H9 (cell line): ENCODE data around the gene HDGFL1. TPM values are rescaled to one million over a fixed set of nuclear protein-coding genes. Genes with fewer than 3 reads are reported as not detected.

Experiments used
- DNase-seq: peaks from one replicate; pipeline ENCODE4 v3.0.0-alpha.2; 2017
- H2AFZ ChIP-seq: one replicate; pipeline ENCODE4 v1.6.1; 2013; ENCODE audit warnings: mild to moderate bottlenecking, low read length, control low read depth, moderate library complexity
- H2AK5ac ChIP-seq: 2 replicates; pipeline ENCODE4 v1.6.1; 2013; ENCODE audit warnings: low read length, control low read depth, mixed read lengths; ENCODE audit not compliant: insufficient read length
- H2BK120ac ChIP-seq: one replicate; pipeline ENCODE4 v1.6.1; 2013; ENCODE audit warnings: low read depth, mild to moderate bottlenecking, low read length, control low read depth, inconsistent platforms; ENCODE audit not compliant: poor library complexity, severe bottlenecking
- H2BK12ac ChIP-seq: 2 replicates; pipeline ENCODE4 v1.6.1; 2013; ENCODE audit warnings: low read length, control low read depth, mixed read lengths, low read depth; ENCODE audit not compliant: insufficient read length
- H2BK15ac ChIP-seq: 2 replicates; pipeline ENCODE4 v1.6.1; 2013; ENCODE audit warnings: low read depth, low read length, control low read depth
- H2BK20ac ChIP-seq: one replicate; pipeline ENCODE4 v1.6.1; 2013; ENCODE audit warnings: low read depth, mild to moderate bottlenecking, low read length, control low read depth, inconsistent platforms; ENCODE audit not compliant: poor library complexity, severe bottlenecking
- H2BK5ac ChIP-seq: 2 replicates; pipeline ENCODE4 v1.6.1; 2013; ENCODE audit warnings: low read length, control low read depth, mixed read lengths; ENCODE audit not compliant: insufficient read length
- H3K14ac ChIP-seq: 2 replicates; pipeline ENCODE4 v1.6.1; 2013; ENCODE audit warnings: low read length, control low read depth; ENCODE audit not compliant: insufficient read depth
- H3K18ac ChIP-seq: 2 replicates; pipeline ENCODE4 v1.6.1; 2013; ENCODE audit warnings: low read depth, mild to moderate bottlenecking, mixed read lengths, low read length, control low read depth; ENCODE audit not compliant: insufficient read length
- H3K23ac ChIP-seq: 2 replicates; pipeline ENCODE4 v1.6.1; 2013; ENCODE audit warnings: low read length, control low read depth, mixed read lengths, low read depth; ENCODE audit not compliant: insufficient read length
- H3K23me2 ChIP-seq: 2 replicates; pipeline ENCODE4 v1.6.1; 2013; ENCODE audit warnings: low read depth, mild to moderate bottlenecking, mixed read lengths, low read length, control low read depth; ENCODE audit not compliant: insufficient read length, poor library complexity, severe bottlenecking
- H3K27ac ChIP-seq: 2 replicates; pipeline ENCODE4 v1.5.1; 2013; ENCODE audit warnings: low read length, control low read depth, mixed read lengths, low read depth; ENCODE audit not compliant: insufficient read length
- H3K27me3 ChIP-seq: 2 replicates; pipeline ENCODE4 v1.6.1; 2013; ENCODE audit warnings: low read length, control low read depth, inconsistent platforms; ENCODE audit not compliant: insufficient read depth
- H3K4ac ChIP-seq: 2 replicates; pipeline ENCODE4 v1.6.1; 2013; ENCODE audit warnings: low read depth, mild to moderate bottlenecking, control low read depth, inconsistent platforms, low read length, moderate library complexity
- H3K4me1 ChIP-seq: 2 replicates; pipeline ENCODE4 v1.6.1; 2013; ENCODE audit warnings: low read length, control low read depth, inconsistent platforms; ENCODE audit not compliant: insufficient read depth
- H3K4me2 ChIP-seq: 2 replicates; pipeline ENCODE4 v1.6.1; 2013; ENCODE audit warnings: low read length, control low read depth, mixed read lengths; ENCODE audit not compliant: insufficient read length, insufficient read depth
- H3K56ac ChIP-seq: 2 replicates; pipeline ENCODE4 v1.6.1; 2013; ENCODE audit warnings: low read depth, mild to moderate bottlenecking, mixed read lengths, low read length, control low read depth; ENCODE audit not compliant: insufficient read length
- H3K79me1 ChIP-seq: 2 replicates; pipeline ENCODE4 v1.6.1; 2013; ENCODE audit warnings: low read depth, mild to moderate bottlenecking, moderate library complexity, low read length, control low read depth, inconsistent platforms; ENCODE audit not compliant: insufficient read depth, poor library complexity, severe bottlenecking
- H3K79me2 ChIP-seq: 2 replicates; pipeline ENCODE4 v1.6.1; 2013; ENCODE audit warnings: low read length, control low read depth, inconsistent platforms; ENCODE audit not compliant: insufficient read depth
- H3K9ac ChIP-seq: 2 replicates; pipeline ENCODE4 v1.6.1; 2013; ENCODE audit warnings: low read length, control low read depth, mixed read lengths; ENCODE audit not compliant: insufficient read length; ENCODE audit errors: extremely low read depth
- H3K9me3 ChIP-seq: one replicate; pipeline ENCODE4 v1.6.1; 2013; ENCODE audit warnings: low read depth, low read length, inconsistent platforms; ENCODE audit not compliant: control insufficient read depth
- H3T11ph ChIP-seq: one replicate; pipeline ENCODE4 v1.6.1; 2013; ENCODE audit warnings: mild to moderate bottlenecking, low read length, control low read depth, inconsistent platforms
- H4K20me1 ChIP-seq: one replicate; pipeline ENCODE4 v1.6.1; 2013; ENCODE audit not compliant: control insufficient read depth, insufficient read length, insufficient read depth
- H4K5ac ChIP-seq: 2 replicates; pipeline ENCODE4 v1.6.1; 2013; ENCODE audit warnings: low read depth, mild to moderate bottlenecking, mixed read lengths, low read length, control low read depth; ENCODE audit not compliant: insufficient read length
- H4K8ac ChIP-seq: replicated peaks from 2 replicates; pipeline ENCODE4 v1.6.1; 2013; ENCODE audit warnings: low read length, control low read depth, mixed read lengths, low read depth; ENCODE audit not compliant: insufficient read length
- H4K91ac ChIP-seq: 2 replicates; pipeline ENCODE4 v1.6.1; 2013; ENCODE audit warnings: low read depth, mild to moderate bottlenecking, moderate library complexity, mixed read lengths, low read length, control low read depth; ENCODE audit not compliant: insufficient read length
- H3K27ac Mint-ChIP-seq, 3 experiments: 2 replicates in 2 of 3; 3 replicates in 1 of 3; pipeline ENCODE4 v1.8.0; 2020 to 2021; ENCODE audit warnings: mixed read lengths in 3 of 3, mild to moderate bottlenecking in 1 of 3, moderate library complexity in 1 of 3
- H3K27me3 Mint-ChIP-seq: 2 replicates; pipeline ENCODE4 v1.8.0; 2021; ENCODE audit warnings: low read depth, mild to moderate bottlenecking, moderate library complexity, mixed read lengths
- H3K36me3 Mint-ChIP-seq, 3 experiments: 2 replicates in 2 of 3; 3 replicates in 1 of 3; pipeline ENCODE4 v1.8.0; 2020 to 2021; ENCODE audit warnings: low read depth in 3 of 3, mixed read lengths in 3 of 3; ENCODE audit not compliant: insufficient read depth in 1 of 3
- H3K4me1 Mint-ChIP-seq, 2 experiments: 2 replicates each; pipeline ENCODE4 v1.8.0; 2020; ENCODE audit warnings: mixed read lengths in 2 of 2
- H3K4me3 Mint-ChIP-seq, 2 experiments: 2 replicates in 1 of 2; 3 replicates in 1 of 2; pipeline ENCODE4 v1.8.0; 2020 to 2021; ENCODE audit warnings: mild to moderate bottlenecking in 2 of 2, mixed read lengths in 2 of 2, moderate library complexity in 1 of 2
- H3K9me3 Mint-ChIP-seq, 2 experiments: 2 replicates in 1 of 2; 3 replicates in 1 of 2; pipeline ENCODE4 v1.8.0; 2020; ENCODE audit warnings: mild to moderate bottlenecking in 2 of 2, mixed read lengths in 2 of 2, moderate library complexity in 1 of 2
- WGBS: extraction: QIAGEN DNeasy Blood & Tissue Kit; methylation state at CpG from one replicate; pipeline ENCODE4 v1.1.7; 2013; ENCODE audit warnings: missing lambda C conversion rate, low lambda C conversion rate, mixed read lengths; ENCODE audit not compliant: insufficient read length; ENCODE audit errors: extremely low coverage; 5-methylcytosine and 5-hydroxymethylcytosine counted together
- total RNA-seq: library from RNA; stranded (reverse); gene quantifications from 2 replicates; pipeline ENCODE4 v1.2.1, GENCODE V29; 2021
- TF ChIP-seq, protein P1 (sequence below): fragments of 200-600 bp; sonication (generic); conservative IDR thresholded peaks from 3 replicates; pipeline ENCODE4 v1.8.0; 2021; ENCODE audit warnings: antibody characterized with exemption, mild to moderate bottlenecking

The HDGFL1 gene
- total RNA-seq, 1 experiment from 2014 or later, result not detected

DNA sequence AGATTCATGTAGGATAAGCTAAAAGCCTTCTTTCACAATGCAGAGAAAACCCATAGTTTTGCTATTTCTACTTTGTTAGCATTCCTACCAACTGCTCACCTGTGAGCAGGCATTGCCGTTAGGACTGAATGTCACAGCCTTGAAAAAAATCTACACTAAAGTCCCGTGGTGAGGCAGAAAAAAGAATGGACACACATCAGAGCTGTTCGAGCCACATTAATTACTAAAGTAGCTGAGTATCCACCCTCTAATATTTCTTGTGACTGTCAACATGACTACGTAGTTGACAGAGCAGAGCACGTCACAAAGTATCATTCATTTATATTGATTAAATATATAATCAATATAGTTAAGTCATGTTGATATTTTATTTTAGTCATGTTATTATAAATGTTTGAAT, 10.1 kb downstream of the HDGFL1 start:
- no peak overlapping the region for H3K27ac ChIP-seq
- no CpG with 5 or more reads among the region's 5 CpGs for WGBS
- TF ChIP-seq, protein P1, sequence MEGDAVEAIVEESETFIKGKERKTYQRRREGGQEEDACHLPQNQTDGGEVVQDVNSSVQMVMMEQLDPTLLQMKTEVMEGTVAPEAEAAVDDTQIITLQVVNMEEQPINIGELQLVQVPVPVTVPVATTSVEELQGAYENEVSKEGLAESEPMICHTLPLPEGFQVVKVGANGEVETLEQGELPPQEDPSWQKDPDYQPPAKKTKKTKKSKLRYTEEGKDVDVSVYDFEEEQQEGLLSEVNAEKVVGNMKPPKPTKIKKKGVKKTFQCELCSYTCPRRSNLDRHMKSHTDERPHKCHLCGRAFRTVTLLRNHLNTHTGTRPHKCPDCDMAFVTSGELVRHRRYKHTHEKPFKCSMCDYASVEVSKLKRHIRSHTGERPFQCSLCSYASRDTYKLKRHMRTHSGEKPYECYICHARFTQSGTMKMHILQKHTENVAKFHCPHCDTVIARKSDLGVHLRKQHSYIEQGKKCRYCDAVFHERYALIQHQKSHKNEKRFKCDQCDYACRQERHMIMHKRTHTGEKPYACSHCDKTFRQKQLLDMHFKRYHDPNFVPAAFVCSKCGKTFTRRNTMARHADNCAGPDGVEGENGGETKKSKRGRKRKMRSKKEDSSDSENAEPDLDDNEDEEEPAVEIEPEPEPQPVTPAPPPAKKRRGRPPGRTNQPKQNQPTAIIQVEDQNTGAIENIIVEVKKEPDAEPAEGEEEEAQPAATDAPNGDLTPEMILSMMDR, result no peak

More for the DNA sequence above, 10.1 kb downstream of the HDGFL1 start:
- no peaks in the 10 kb centered on the region for H3K23me2 ChIP-seq
- no peaks in the 10 kb centered on the region for H3K9me3 Mint-ChIP-seq
- no peak overlapping the region for H4K5ac ChIP-seq
- no peaks in the 10 kb centered on the region for H3K79me1 ChIP-seq
- no peak overlapping the region for H2BK5ac ChIP-seq
- no peaks in the 10 kb centered on the region for H4K20me1 ChIP-seq
- no peaks in the 10 kb centered on the region for H3K36me3 Mint-ChIP-seq
- H4K91ac ChIP-seq, result no peak overlapping the region
- no peak overlapping the region for H3K27ac Mint-ChIP-seq
- no peaks in the 10 kb centered on the region for H3K27me3 ChIP-seq
- H3K79me2 ChIP-seq, result no peaks in the 10 kb centered on the region
- H3T11ph ChIP-seq, result no peak overlapping the region
- H3K4me1 ChIP-seq, result no peaks in the 10 kb centered on the region; the same call in 1 of the 2 replicates
- no peak overlapping the region for H3K18ac ChIP-seq
- H3K23ac ChIP-seq, result no peak overlapping the region
- no peak overlapping the region for H2AK5ac ChIP-seq
- no peak overlapping the region for H4K8ac ChIP-seq
- no peak overlapping the region for H2BK12ac ChIP-seq
- H3K4me3 Mint-ChIP-seq, result no peak overlapping the region
- no peak overlapping the region for H3K4me2 ChIP-seq
- no peak overlapping the region for H3K56ac ChIP-seq
- peaks cover 20 to 29% of the 10 kb centered on the region in 2 experiments for H3K4me1 Mint-ChIP-seq
- H2AFZ ChIP-seq, result no peak overlapping the region
- H3K14ac ChIP-seq, result no peak overlapping the region
- no peak for DNase-seq
- no peak overlapping the region for H2BK20ac ChIP-seq
- no peak overlapping the region for H3K4ac ChIP-seq
- H3K27me3 Mint-ChIP-seq, result no peaks in the 10 kb centered on the region
- no peak overlapping the region for H2BK15ac ChIP-seq
- H3K9ac ChIP-seq, result no peak overlapping the region
- H2BK120ac ChIP-seq, result no peak overlapping the region
- no peaks in the 10 kb centered on the region for H3K9me3 ChIP-seq
